ENCODE results near the gene NHLRC3. TPM values are rescaled to one million over a fixed set of nuclear protein-coding genes. Genes with fewer than 3 reads are reported as not detected.
"Not testable (repeated sequence)": the region's sequence is repeated elsewhere in the genome, so short reads cannot be mapped to it uniquely, and the experiment has no call there.

Gene NHLRC3
- total and polyA plus RNA-seq, 4 donors = 9.0 to 60.3 (median 18.1) TPM

GRCh38 chr13:39062004-39062403, 23.7 kb downstream of the NHLRC3 start:
- no peak for TF ChIP-seq CTCF (IDR thresholded peaks at IDR 0.05; ENCODE audit: control extremely low read depth, extremely low read depth)
- no peaks in the 10 kb centered on the region for H3K4me1 ChIP-seq (ENCODE audit: control insufficient read depth in 5 of 5, insufficient read depth in 5 of 5, low read length in 5 of 5)
- ATAC-seq (ENCODE audit: insufficient read depth, low FRiP score) = no peak

GRCh38 chr13:39072842-39073241, 34.6 kb downstream of the NHLRC3 start:
- no peak overlapping the region for H3K27ac ChIP-seq (ENCODE audit: low read depth in 1 of 2, low read length in 1 of 2)
- 81 to 82% methylated on average over 2 of the region's 2 CpGs for WGBS, 2 donors
- DNase-seq (no peak), ATAC-seq (ENCODE audit: insufficient read depth, low FRiP score) (no peak)
- no peak for TF ChIP-seq CTCF (IDR thresholded peaks at IDR 0.05; ENCODE audit: control extremely low read depth, extremely low read depth)
- H3K36me3 ChIP-seq (ENCODE audit: control insufficient read depth in 4 of 4, insufficient read depth in 4 of 4, low read length in 4 of 4) = no peaks in the 10 kb centered on the region
- no peaks in the 10 kb centered on the region for H3K27me3 ChIP-seq (ENCODE audit: control insufficient read depth in 3 of 3, insufficient read depth in 3 of 3, low read length in 2 of 3)
- no peaks in the 10 kb centered on the region for H3K4me1 ChIP-seq (ENCODE audit: control insufficient read depth in 5 of 5, insufficient read depth in 5 of 5, low read length in 5 of 5)
- H3K4me3 ChIP-seq = no peak overlapping the region
- no peak overlapping the region for H3K9ac ChIP-seq (ENCODE audit: insufficient read depth in 1 of 2, low read length in 2 of 2)
- H3K9me3 ChIP-seq (ENCODE audit: control insufficient read depth in 4 of 4, insufficient read depth in 3 of 4, low read length in 3 of 4) = no peaks in the 10 kb centered on the region

More at GRCh38 chr13:39062004-39062403, 23.7 kb downstream of the NHLRC3 start:
- no peaks in the 10 kb centered on the region for H3K27me3 ChIP-seq (ENCODE audit: control insufficient read depth in 3 of 3, insufficient read depth in 3 of 3, low read length in 2 of 3)
- H3K4me3 ChIP-seq = no peak overlapping the region
- no peak overlapping the region for H3K27ac ChIP-seq (ENCODE audit: low read depth in 1 of 2, low read length in 1 of 2)
- 99 to 100% methylated on average over 4 of the region's 4 CpGs for WGBS, 2 donors
- no peak for DNase-seq
- no peaks in the 10 kb centered on the region for H3K36me3 ChIP-seq (ENCODE audit: control insufficient read depth in 4 of 4, insufficient read depth in 4 of 4, low read length in 4 of 4)
- no peak overlapping the region for H3K9ac ChIP-seq (ENCODE audit: insufficient read depth in 1 of 2, low read length in 2 of 2)
- H3K9me3 ChIP-seq (ENCODE audit: control insufficient read depth in 4 of 4, insufficient read depth in 3 of 4, low read length in 3 of 4) = no peaks in the 10 kb centered on the region

GRCh38 chr13:39073983-39074382, 35.7 kb downstream of the NHLRC3 start:
- Histone ChIP-seq H3K4me1 (ENCODE audit: control insufficient read depth in 5 of 5, insufficient read depth in 5 of 5, low read length in 5 of 5) (no peaks in the 10 kb centered on the region), H3K27ac (ENCODE audit: low read depth in 1 of 2, low read length in 1 of 2) (no peak overlapping the region), H3K9me3 (ENCODE audit: control insufficient read depth in 4 of 4, insufficient read depth in 3 of 4, low read length in 3 of 4) (no peaks in the 10 kb centered on the region), H3K4me3 (no peak overlapping the region), H3K9ac (ENCODE audit: insufficient read depth in 1 of 2, low read length in 2 of 2) (no peak overlapping the region), H3K36me3 (ENCODE audit: control insufficient read depth in 4 of 4, insufficient read depth in 4 of 4, low read length in 4 of 4) (no peaks in the 10 kb centered on the region), H3K27me3 (ENCODE audit: control insufficient read depth in 3 of 3, insufficient read depth in 3 of 3, low read length in 2 of 3) (no peaks in the 10 kb centered on the region)
- TF ChIP-seq CTCF (IDR thresholded peaks at IDR 0.05; ENCODE audit: control extremely low read depth, extremely low read depth) = no peak
- no peak for ATAC-seq (ENCODE audit: insufficient read depth, low FRiP score)
- 43 to 63% methylated on average over 3 of the region's 3 CpGs for WGBS, 2 donors
- DNase-seq = no peak

GRCh38 chr13:39086251-39086945, 48.1 kb downstream of the NHLRC3 start:
- H3K36me3 ChIP-seq (ENCODE audit: control insufficient read depth in 4 of 4, insufficient read depth in 4 of 4, low read length in 4 of 4); ATAC-seq (ENCODE audit: insufficient read depth, low FRiP score); H3K4me3 ChIP-seq; H3K9ac ChIP-seq (ENCODE audit: insufficient read depth in 1 of 2, low read length in 2 of 2); H3K4me1 ChIP-seq (ENCODE audit: control insufficient read depth in 5 of 5, insufficient read depth in 5 of 5, low read length in 5 of 5); H3K9me3 ChIP-seq (ENCODE audit: control insufficient read depth in 4 of 4, insufficient read depth in 3 of 4, low read length in 3 of 4); DNase-seq; H3K27ac ChIP-seq (ENCODE audit: low read depth in 1 of 2, low read length in 1 of 2); H3K27me3 ChIP-seq (ENCODE audit: control insufficient read depth in 3 of 3, insufficient read depth in 3 of 3, low read length in 2 of 3): not testable (repeated sequence)
- WGBS, 2 donors = 52 to 63% methylated on average over 1 of the region's 1 CpG

All from lung (tissue), 12 donors.